K562 (cell line): ENCODE results near the gene UPK3A. TPM values are rescaled to one million over a fixed set of nuclear protein-coding genes. Genes with fewer than 3 reads are reported as not detected.

Source experiments
- ATAC-seq: fragments of 200-7000 bp; cut with Tn5 transposase; 3 replicates; pipeline ENCODE4 v1.9.1; 2020; ENCODE audit warnings: moderate library complexity
- BruUV-seq: library from RNA; stranded (reverse); fragments of 400-500 nt; replicated peaks from 2 replicates; lab custom pipeline; 2021; lab: Mats Ljungman, UMichigan
- CTCF ChIA-PET: fragments of 300-600 bp; formaldehyde crosslinking; extraction: SDS; loops from one replicate; lab custom pipeline; 2021; ENCODE audit warnings: low intra/inter-chr PET ratio; lab: Yijun Ruan, JAX
- POLR2A ChIA-PET: fragments of 300-600, 350-650 bp; sonication (Branson Sonifier 250); formaldehyde crosslinking; extraction: SDS; loops from one replicate; lab custom pipeline; 2021; ENCODE audit warnings: antibody characterized with exemption, inconsistent platforms; lab: Yijun Ruan, JAX
- DNase-seq, 4 experiments: peaks; one replicate each; pipeline versions ENCODE4 v3.0.0 to v3.0.0-alpha.2; 2011 to 2018; ENCODE audit warnings: low spot score in 3 of 4, mixed read lengths in 3 of 4; ENCODE audit errors: extremely low read depth in 1 of 4
- FAIRE-seq: peaks from 2 replicates; lab custom pipeline; 2011; peaks lifted over from hg19 to GRCh38; lab: Jason Lieb, UNC
- H2AFZ ChIP-seq: 2 replicates; pipeline ENCODE4 v1.6.0; 2011; ENCODE audit warnings: low read depth, low read length, control low read depth, inconsistent platforms
- H3K27ac ChIP-seq: fragments of 200-600 bp; 3 replicates; pipeline ENCODE4 v1.8.0; 2011; ENCODE audit warnings: low read depth, mild to moderate bottlenecking, control low read depth, inconsistent platforms, low read length, moderate library complexity, mixed read lengths; ENCODE audit errors: extremely low read depth
- H3K27me3 ChIP-seq, 2 experiments: fragments of 300-600 bp in 1 of 2; 2 replicates in 1 of 2; 3 replicates in 1 of 2; pipeline versions ENCODE4 v1.6.0 to v1.8.0; 2011; ENCODE audit warnings: inconsistent platforms in 2 of 2, low read length in 2 of 2, mild to moderate bottlenecking in 1 of 2, mixed read lengths in 1 of 2, moderate library complexity in 1 of 2; ENCODE audit not compliant: control insufficient read depth in 2 of 2, insufficient read depth in 2 of 2
- H3K36me3 ChIP-seq: fragments of 300-600 bp; 3 replicates; pipeline ENCODE4 v1.8.0; 2011; ENCODE audit warnings: mild to moderate bottlenecking, low read length, inconsistent platforms; ENCODE audit not compliant: control insufficient read depth, insufficient read depth
- H3K4me1 ChIP-seq, 2 experiments: fragments of 200-600 bp in 1 of 2; replicated peaks in 1 of 2; 2 replicates in 1 of 2; 3 replicates in 1 of 2; pipeline versions ENCODE4 v1.5.1 to v1.8.0; 2011; ENCODE audit warnings: inconsistent platforms in 2 of 2, low read length in 2 of 2, mild to moderate bottlenecking in 1 of 2, mixed read lengths in 1 of 2, moderate library complexity in 1 of 2; ENCODE audit not compliant: control insufficient read depth in 2 of 2, insufficient read depth in 2 of 2
- H3K4me2 ChIP-seq: 2 replicates; pipeline ENCODE4 v1.6.1; 2011; ENCODE audit warnings: low read length, control low read depth, inconsistent platforms, mixed read lengths; ENCODE audit not compliant: insufficient read depth
- H3K4me3 ChIP-seq: fragments of 200-600 bp; sonication (generic), shearing (Covaris generic); 2 replicates; pipeline ENCODE4 v1.5.1; 2016; ENCODE audit warnings: control low read depth, inconsistent platforms
- H3K79me2 ChIP-seq: fragments of 200-600 bp; 3 replicates; pipeline ENCODE4 v1.8.0; 2011; ENCODE audit warnings: low read length, inconsistent platforms; ENCODE audit not compliant: control insufficient read depth, insufficient read depth
- H3K9ac ChIP-seq, 2 experiments: 2 replicates each; pipeline versions ENCODE4 v1.6.0 to v1.6.1; 2011; ENCODE audit warnings: low read depth in 2 of 2, low read length in 2 of 2, control low read depth in 1 of 2, inconsistent platforms in 1 of 2, mild to moderate bottlenecking in 1 of 2, mixed read lengths in 1 of 2; ENCODE audit not compliant: insufficient read depth in 1 of 2
- H3K9me1 ChIP-seq: one replicate; pipeline ENCODE4 v1.6.0; 2011; ENCODE audit warnings: inconsistent platforms, mild to moderate bottlenecking, low read length, moderate library complexity; ENCODE audit not compliant: control insufficient read depth, insufficient read depth
- H3K9me3 ChIP-seq: replicated peaks from 2 replicates; pipeline ENCODE4 v1.5.1; 2011; ENCODE audit warnings: low read depth, low read length, inconsistent platforms; ENCODE audit not compliant: control insufficient read depth, insufficient read depth
- H4K20me1 ChIP-seq: replicated peaks from 2 replicates; pipeline ENCODE4 v1.6.1; 2011; ENCODE audit warnings: low read length, inconsistent platforms, mixed read lengths; ENCODE audit not compliant: control insufficient read depth, insufficient read depth
- CTCF ChIP-seq, 3 experiments: IDR thresholded peaks in 2 of 3; conservative IDR thresholded peaks in 1 of 3; 2 replicates each; pipeline ENCODE4 v1.5.1; 2011 to 2012; ENCODE audit warnings: low read length in 3 of 3, mild to moderate bottlenecking in 3 of 3, control low read depth in 2 of 3, improper control_type of control experiment in 1 of 3, inconsistent platforms in 1 of 3, low read depth in 1 of 3, mixed read lengths in 1 of 3, moderate library complexity in 1 of 3; ENCODE audit not compliant: insufficient read depth in 2 of 3
- DNMT1 ChIP-seq: fragments of 450-650 bp; IDR thresholded peaks from 2 replicates; pipeline ENCODE4 v1.6.1; 2016; ENCODE audit warnings: antibody characterized with exemption, mild to moderate bottlenecking
- MCM7 ChIP-seq, 2 experiments: fragments of 450-650 bp; IDR thresholded peaks; 2 replicates each; pipeline ENCODE4 v1.6.1; 2016 to 2018
- NFIX ChIP-seq: fragments of 250-450 bp; sonication (Bioruptor Pico); IDR thresholded peaks from 2 replicates; pipeline ENCODE4 v1.4.0; 2020; ENCODE audit warnings: low read depth, mild to moderate bottlenecking, moderate library complexity
- NR2C1 ChIP-seq, 2 experiments: fragments of 450-650 bp; IDR thresholded peaks; 2 replicates each; pipeline ENCODE4 v1.6.1; 2017; ENCODE audit warnings: mild to moderate bottlenecking in 2 of 2, antibody characterized with exemption in 1 of 2, inconsistent platforms in 1 of 2, missing compliant biosample characterization in 1 of 2, missing genetic modification characterization in 1 of 2
- RAD21 ChIP-seq, 2 experiments: fragments of 250-450 bp in 1 of 2; fragments of 450-650 bp in 1 of 2; sonication (Bioruptor Pico) in 1 of 2; formaldehyde crosslinking in 1 of 2; IDR thresholded peaks in 1 of 2; conservative IDR thresholded peaks in 1 of 2; 2 replicates each; pipeline versions ENCODE4 v1.4.0 to v1.8.0; 2020 to 2022; ENCODE audit warnings: mild to moderate bottlenecking in 2 of 2, moderate library complexity in 1 of 2
- VEZF1 ChIP-seq: fragments of 200-800 bp; sonication (Bioruptor generic); IDR thresholded peaks from 2 replicates; pipeline ENCODE4 v1.6.1; 2017; ENCODE audit warnings: missing genetic modification characterization, missing compliant biosample characterization
- WGBS: fragments of 100-300 bp; shearing (Covaris generic); methylation state at CpG from one replicate; pipeline ENCODE4 v1.1.6; 2016; ENCODE audit warnings: low coverage, mixed read lengths; ENCODE audit not compliant: insufficient coverage; ENCODE audit errors: missing lambda C conversion rate; 5-methylcytosine and 5-hydroxymethylcytosine counted together
- in situ Hi-C: fragments of 300-500 bp; cut with MboI; formaldehyde crosslinking; loops from 4 replicates; pipeline ENCODE4 v1.15.0; 2018; ENCODE audit warnings: inconsistent platforms, mixed read lengths
- intact Hi-C: fragments of 100-400 bp; cut with micrococcal nuclease; formaldehyde crosslinking; loops from 2 replicates; pipeline ENCODE4 v1.14.2; 2022
- polyA plus RNA-seq, 8 experiments: library from polyadenylated mRNA; depleted of rRNA in 4 of 8; stranded (reverse) in 5 of 8; unstranded in 3 of 8; fragments of >200 nt; fragmentation: Nextera tagmentation in 2 of 8; fragmentation: Illumina TruSeq in 1 of 8; extraction: Ambion mirVana in 2 of 8; extraction: Trizol in 1 of 8; gene quantifications; 2 replicates each; pipeline versions ENCODE4 v1.2.1 to v1.2.3, GENCODE V29; 2011 to 2014; ENCODE audit warnings: inconsistent platforms in 1 of 8, missing spikeins in 1 of 8
- total RNA-seq, 7 experiments: library from RNA; depleted of rRNA in 6 of 7; stranded (reverse); fragments of >200 nt in 6 of 7; fragmentation: Illumina TruSeq in 2 of 7; extraction: Trizol in 2 of 7; gene quantifications; 2 replicates each; pipeline versions ENCODE4 v1.2.1 to v1.2.3, GENCODE V29; 2011 to 2021; ENCODE audit warnings: low replicate concordance in 1 of 7

Gene UPK3A
- total and polyA plus RNA-seq, 9 of the 15 experiments (the other 6 are each of a cell fraction or from before 2014, with no cell fraction given), result not detected

- no peak for TF ChIP-seq NR2C1 (IDR thresholded peaks at IDR 0.05)
- TF ChIP-seq NR2C1 (tag; IDR thresholded peaks at IDR 0.05), result no peak
- no peak for TF ChIP-seq MCM7 (IDR thresholded peaks at IDR 0.05)
- TF ChIP-seq, all 486 proteins: peak for 0
Measured at GRCh38 chr22:45281010-45281409, 3.7 kb upstream of the UPK3A start (continued).

GRCh38 chr22:45285263-45286058 is 712 bp downstream of the UPK3A start:
- no peak for TF ChIP-seq NFIX (CRISPR knock-in tag)
- no peak for TF ChIP-seq VEZF1 (CRISPR knock-in tag)
- TF ChIP-seq DNMT1, result no peak
- peak in 1 of 2 experiments; percentile 45; a peak in 2 of 4 replicates for TF ChIP-seq RAD21 (CRISPR knock-in tag; conservative IDR thresholded peaks at IDR 0.05 in 1 of 2, IDR thresholded peaks at IDR 0.05 in 1 of 2)
- TF ChIP-seq CTCF (IDR thresholded peaks at IDR 0.05 in 2 of 3, conservative IDR thresholded peaks at IDR 0.05 in 1 of 3; ENCODE audit: insufficient read depth in 2 of 3, low read depth in 1 of 3, low read length in 3 of 3), result peak; percentile 38 to 52 (median 49); a peak in 5 of 6 replicates
- no TSS peak for BruUV-seq
- H3K27ac ChIP-seq, result no peak overlapping the region
- no peaks in the 10 kb centered on the region for H3K9me1 ChIP-seq
- H3K79me2 ChIP-seq, result no peaks in the 10 kb centered on the region
- H3K9ac ChIP-seq, result 0 out of 4 replicates have a peak overlapping the region, but pooled peaks of 1 of the 2 experiments have one; percentile 35
- ChIA-PET CTCF (no interaction called here), POLR2A (no interaction called here)
- H2AFZ ChIP-seq, result no peak overlapping the region
- H3K36me3 ChIP-seq, result no peaks in the 10 kb centered on the region
- H3K4me3 ChIP-seq, result no peak overlapping the region
- DNase-seq (peak in 1 of 4 experiments; percentile 19), ATAC-seq (peak; percentile 72), FAIRE-seq (no peak)
- 21% methylated on average over 13 of the region's 16 CpGs for WGBS
- H3K27me3 ChIP-seq, result peaks cover 0 to 23% of the 10 kb centered on the region in 2 experiments; a peak in 2 of 5 replicates
- in situ Hi-C loops, result no loop called here
- no peaks in the 10 kb centered on the region for H3K9me3 ChIP-seq
- no peak overlapping the region for H3K4me2 ChIP-seq
- peaks cover 1 to 7% of the 10 kb centered on the region in 2 experiments; a peak in 3 of 5 replicates for H3K4me1 ChIP-seq
- no peaks in the 10 kb centered on the region for H4K20me1 ChIP-seq
- intact Hi-C loops, result loop anchor here (5.0 kb wide), 1 partner anchor 152 kb away; no protein-coding TSS in a partner anchor
